Measurements from ENCODE around the gene FMN1. TPM values are rescaled to one million over a fixed set of nuclear protein-coding genes. Genes with fewer than 3 reads are reported as not detected.

FMN1 gene
- total and polyA plus RNA-seq, 10 of the 15 experiments (the other 5 are each of a cell fraction or from before 2014, with no cell fraction given): 0.05 to 0.16 (median 0.08) TPM; not detected in 4

DNA sequence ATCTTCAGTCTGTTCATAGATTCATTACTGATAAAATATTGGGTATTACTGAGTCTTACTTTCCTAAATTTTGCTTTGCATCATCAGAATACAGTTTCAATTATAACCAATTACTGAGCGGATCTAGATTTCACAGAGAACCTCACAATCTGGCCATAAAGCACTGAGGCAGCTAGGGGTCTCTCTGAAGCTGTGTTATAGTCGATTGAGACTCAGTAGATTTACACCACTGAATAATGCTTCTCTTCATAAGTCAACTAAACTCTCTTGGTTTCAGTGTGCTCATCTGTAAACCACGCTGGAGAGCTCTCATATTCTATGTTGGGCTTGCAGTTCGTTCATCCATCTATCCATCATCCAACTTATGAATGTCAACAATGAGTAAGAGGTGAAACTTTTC is 296.1 kb downstream of the FMN1 start (continued):
- TF ChIP-seq, protein P1, sequence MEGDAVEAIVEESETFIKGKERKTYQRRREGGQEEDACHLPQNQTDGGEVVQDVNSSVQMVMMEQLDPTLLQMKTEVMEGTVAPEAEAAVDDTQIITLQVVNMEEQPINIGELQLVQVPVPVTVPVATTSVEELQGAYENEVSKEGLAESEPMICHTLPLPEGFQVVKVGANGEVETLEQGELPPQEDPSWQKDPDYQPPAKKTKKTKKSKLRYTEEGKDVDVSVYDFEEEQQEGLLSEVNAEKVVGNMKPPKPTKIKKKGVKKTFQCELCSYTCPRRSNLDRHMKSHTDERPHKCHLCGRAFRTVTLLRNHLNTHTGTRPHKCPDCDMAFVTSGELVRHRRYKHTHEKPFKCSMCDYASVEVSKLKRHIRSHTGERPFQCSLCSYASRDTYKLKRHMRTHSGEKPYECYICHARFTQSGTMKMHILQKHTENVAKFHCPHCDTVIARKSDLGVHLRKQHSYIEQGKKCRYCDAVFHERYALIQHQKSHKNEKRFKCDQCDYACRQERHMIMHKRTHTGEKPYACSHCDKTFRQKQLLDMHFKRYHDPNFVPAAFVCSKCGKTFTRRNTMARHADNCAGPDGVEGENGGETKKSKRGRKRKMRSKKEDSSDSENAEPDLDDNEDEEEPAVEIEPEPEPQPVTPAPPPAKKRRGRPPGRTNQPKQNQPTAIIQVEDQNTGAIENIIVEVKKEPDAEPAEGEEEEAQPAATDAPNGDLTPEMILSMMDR (IDR thresholded peaks at IDR 0.05 in 2 of 3, conservative IDR thresholded peaks at IDR 0.05 in 1 of 3; ENCODE audit: control insufficient read depth in 2 of 3, extremely low read depth in 1 of 3, insufficient read depth in 1 of 3, low read depth in 3 of 3, low read length in 3 of 3): peak in 2 of 3 experiments; percentile 19 to 39; a peak in 2 of 6 replicates

DNA sequence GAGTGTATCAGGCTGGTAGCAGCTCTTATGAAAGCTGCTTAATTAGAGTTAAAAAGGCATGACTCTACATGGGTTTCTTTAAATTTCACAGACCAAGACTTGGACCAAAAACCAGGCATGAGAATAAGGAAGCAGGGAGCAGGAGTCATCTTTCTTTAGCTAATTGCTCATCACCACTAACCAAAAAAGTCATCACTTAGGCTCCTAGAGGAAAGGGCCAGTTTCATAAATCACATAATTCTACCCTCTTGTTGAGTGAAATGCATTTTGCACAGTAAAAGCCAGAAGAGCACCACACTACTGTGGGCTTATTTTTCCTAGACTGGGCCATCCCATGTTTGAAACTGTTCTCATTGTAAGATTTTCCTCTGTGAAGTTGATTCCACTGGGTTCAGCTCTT is 301.1 kb downstream of the FMN1 start:
- no peaks in the 10 kb centered on the region for H3K4me1 ChIP-seq (ENCODE audit: control insufficient read depth, insufficient read depth, low read length)
- H3K9ac ChIP-seq (ENCODE audit: control insufficient read depth, insufficient read depth, low read length): no peak overlapping the region
- intact Hi-C loops (cut with micrococcal nuclease; ENCODE audit: unreplicated experiment): no loop called here
- DNase-seq (ENCODE audit: low read depth, low spot score) (no peak), FAIRE-seq (no peak), ATAC-seq (no peak)
- H3K9me3 ChIP-seq (replicated peaks; ENCODE audit: control insufficient read depth, insufficient read depth, low read length): no peaks in the 10 kb centered on the region
- H4K20me1 ChIP-seq (ENCODE audit: control insufficient read depth, insufficient read depth): no peaks in the 10 kb centered on the region
- no peak overlapping the region for H3K4me2 ChIP-seq (ENCODE audit: control insufficient read depth, insufficient read depth)
- no peak overlapping the region for H2AFZ ChIP-seq (ENCODE audit: control insufficient read depth, low read depth, low read length)
- no peaks in the 10 kb centered on the region for H3K79me2 ChIP-seq (ENCODE audit: control insufficient read depth, insufficient read depth, low read length)
- H3K27me3 ChIP-seq (replicated peaks in 1 of 2; ENCODE audit: control insufficient read depth in 2 of 2, insufficient read depth in 2 of 2, low read length in 1 of 2): 0 out of 4 replicates have a peak, but pooled peaks cover 0 to 1% of the 10 kb centered on the region in 2 experiments
- no peaks in the 10 kb centered on the region for H3K36me3 ChIP-seq (ENCODE audit: control insufficient read depth in 2 of 2, insufficient read depth in 2 of 2, low read length in 1 of 2)
- RAD21 ChIA-PET (ENCODE audit: unreplicated experiment): interaction anchor here (1.8 kb wide), 1 partner anchor 43 kb away, joined by 5 read pairs; no protein-coding TSS in a partner anchor
- SMC1A ChIA-PET (ENCODE audit: uncharacterized antibody, unreplicated experiment): interaction anchor here (1.0 to 2.1 kb wide), 4 partner anchors 15 to 63 kb away, joined by 3 to 5 read pairs (median 4); no protein-coding TSS in a partner anchor
- in situ Hi-C loops (cut with MboI): no loop called here
- POLR2A ChIA-PET: no interaction called here
- no TSS peak for BruUV-seq (replicated peaks)
- H3K4me3 ChIP-seq: no peak overlapping the region
- CTCF ChIA-PET: interaction anchor here (0.7 to 1.1 kb wide), 2 partner anchors 43 to 44 kb away, joined by 3 to 4 read pairs; no protein-coding TSS in a partner anchor
- no peak overlapping the region for H3K27ac ChIP-seq (ENCODE audit: control insufficient read depth, insufficient read depth)
- TF ChIP-seq TBL1XR1 (IDR thresholded peaks at IDR 0.05; ENCODE audit: low read depth, low read length): no peak
- TF ChIP-seq MTA2 (IDR thresholded peaks at IDR 0.05; ENCODE audit: low read depth): no peak
- no peak for TF ChIP-seq HDAC6 (IDR thresholded peaks at IDR 0.05; ENCODE audit: unreplicated experiment)
- TF ChIP-seq SRF (IDR thresholded peaks at IDR 0.05; ENCODE audit: low read depth in 2 of 2, low read length in 2 of 2): no peak
- TF ChIP-seq NR2C1 (IDR thresholded peaks at IDR 0.05): no peak
- no peak for TF ChIP-seq MEF2A (IDR thresholded peaks at IDR 0.05; ENCODE audit: insufficient read depth, low read depth, low read length)
- no peak for TF ChIP-seq NFYA (IDR thresholded peaks at IDR 0.05; ENCODE audit: borderline replicate concordance, low read depth, low read length)
- TF ChIP-seq RAD51 (IDR thresholded peaks at IDR 0.05): no peak
- TF ChIP-seq, protein P2, sequence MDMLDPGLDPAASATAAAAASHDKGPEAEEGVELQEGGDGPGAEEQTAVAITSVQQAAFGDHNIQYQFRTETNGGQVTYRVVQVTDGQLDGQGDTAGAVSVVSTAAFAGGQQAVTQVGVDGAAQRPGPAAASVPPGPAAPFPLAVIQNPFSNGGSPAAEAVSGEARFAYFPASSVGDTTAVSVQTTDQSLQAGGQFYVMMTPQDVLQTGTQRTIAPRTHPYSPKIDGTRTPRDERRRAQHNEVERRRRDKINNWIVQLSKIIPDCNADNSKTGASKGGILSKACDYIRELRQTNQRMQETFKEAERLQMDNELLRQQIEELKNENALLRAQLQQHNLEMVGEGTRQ (IDR thresholded peaks at IDR 0.05; ENCODE audit: borderline replicate concordance, low read depth, low read length): no peak
- TF ChIP-seq POLR2AphosphoS2 (IDR thresholded peaks at IDR 0.05; ENCODE audit: low read depth, low read length): no peak
- no peak for TF ChIP-seq EP300 (IDR thresholded peaks at IDR 0.05; ENCODE audit: borderline replicate concordance in 1 of 2, control insufficient read depth in 1 of 2, low read depth in 2 of 2, low read length in 2 of 2)
- no peak for TF ChIP-seq CREB1 (IDR thresholded peaks at IDR 0.05; ENCODE audit: low read depth)
- TF ChIP-seq, protein P1 (IDR thresholded peaks at IDR 0.05 in 2 of 3, conservative IDR thresholded peaks at IDR 0.05 in 1 of 3; ENCODE audit: control insufficient read depth in 2 of 3, extremely low read depth in 1 of 3, insufficient read depth in 1 of 3, low read depth in 3 of 3, low read length in 3 of 3): no peak
- TF ChIP-seq ASH2L (IDR thresholded peaks at IDR 0.05; ENCODE audit: borderline replicate concordance, low read depth): no peak
- no peak for TF ChIP-seq WRNIP1 (IDR thresholded peaks at IDR 0.05; ENCODE audit: borderline replicate concordance, low read depth, low read length)
- TF ChIP-seq POLR2A (IDR thresholded peaks at IDR 0.05; ENCODE audit: low read depth, low read length): no peak

Data from GM12878 (cell line).